Gastroesophageal sphincter (tissue), 3 donors: ENCODE measurements around the gene GRID1.

Source experiments
- CTCF ChIP-seq, 4 experiments: fragments of 200-600 bp in 2 of 4; fragments of 450-650 bp in 2 of 4; sonication (generic) in 1 of 4; IDR thresholded peaks; one replicate each; pipeline ENCODE4 v1.5.1; 2017 to 2019; ENCODE audit warnings: antibody characterized with exemption in 4 of 4, mild to moderate bottlenecking in 2 of 4, moderate library complexity in 2 of 4
- POLR2A ChIP-seq, 2 donors: fragments of 450-650 bp; IDR thresholded peaks; one replicate each; pipeline ENCODE4 v1.6.1; 2017; ENCODE audit warnings: antibody characterized with exemption in 2 of 2, mild to moderate bottlenecking in 2 of 2, moderate library complexity in 1 of 2
- POLR2AphosphoS5 ChIP-seq: sonication (generic); formaldehyde crosslinking; IDR thresholded peaks from one replicate; pipeline ENCODE4 v1.6.1; 2017; ENCODE audit warnings: antibody characterized with exemption

GRCh38 chr10:86204421-86205305 lies 161.9 kb downstream of the GRID1 start:
- no peak for TF ChIP-seq POLR2AphosphoS5
- TF ChIP-seq POLR2A (IDR thresholded peaks at IDR 0.05): no peak
- TF ChIP-seq CTCF (IDR thresholded peaks at IDR 0.05): no peak
